A375 (cell line): Measurements from ENCODE around the gene CTAGE9. TPM values are rescaled to one million over a fixed set of nuclear protein-coding genes. Genes with fewer than 3 reads are reported as not detected.

Source experiments
- total RNA-seq: library from RNA; depleted of rRNA; stranded (reverse); fragments of >200 nt; shearing (Covaris generic); gene quantifications from 2 replicates; pipeline ENCODE4 v1.2.3, GENCODE V29; 2014; rRNA removed

The CTAGE9 gene, protein sequence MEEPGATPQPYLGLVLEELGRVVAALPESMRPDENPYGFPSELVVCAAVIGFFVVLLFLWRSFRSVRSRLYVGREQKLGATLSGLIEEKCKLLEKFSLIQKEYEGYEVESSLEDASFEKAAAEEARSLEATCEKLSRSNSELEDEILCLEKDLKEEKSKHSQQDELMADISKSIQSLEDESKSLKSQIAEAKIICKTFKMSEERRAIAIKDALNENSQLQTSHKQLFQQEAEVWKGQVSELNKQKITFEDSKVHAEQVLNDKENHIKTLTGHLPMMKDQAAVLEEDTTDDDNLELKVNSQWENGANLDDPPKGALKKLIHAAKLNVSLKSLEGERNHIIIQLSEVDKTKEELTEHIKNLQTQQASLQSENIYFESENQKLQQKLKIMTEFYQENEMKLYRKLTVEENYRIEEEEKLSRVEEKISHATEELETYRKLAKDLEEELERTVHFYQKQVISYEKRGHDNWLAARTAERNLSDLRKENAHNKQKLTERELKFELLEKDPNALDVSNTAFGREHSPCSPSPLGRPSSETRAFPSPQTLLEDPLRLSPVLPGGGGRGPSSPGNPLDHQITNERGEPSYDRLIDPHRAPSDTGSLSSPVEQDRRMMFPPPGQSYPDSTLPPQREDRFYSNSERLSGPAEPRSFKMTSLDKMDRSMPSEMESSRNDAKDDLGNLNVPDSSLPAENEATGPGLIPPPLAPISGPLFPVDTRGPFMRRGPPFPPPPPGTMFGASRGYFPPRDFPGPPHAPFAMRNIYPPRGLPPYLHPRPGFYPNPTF
- total RNA-seq = not detected in 2 replicates

DNA sequence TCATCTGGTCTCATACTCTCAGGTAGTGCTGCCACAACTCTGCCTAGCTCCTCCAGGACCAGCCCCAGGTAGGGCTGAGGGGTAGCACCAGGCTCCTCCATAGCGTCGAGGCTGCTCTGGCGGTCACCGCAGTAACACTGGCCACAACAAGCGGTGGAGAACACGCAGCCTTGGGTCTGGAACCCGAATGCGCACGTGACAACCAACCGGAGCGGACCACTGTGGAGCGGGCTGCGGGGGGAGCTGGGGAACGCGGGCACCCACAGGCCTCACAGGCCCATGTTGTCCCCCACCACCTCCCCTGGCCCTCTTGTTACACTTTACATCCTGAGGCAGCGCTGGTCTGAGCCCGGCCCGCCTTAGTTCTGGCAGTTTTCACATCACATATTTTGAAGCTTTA is at the start of gene CTAGE9:
Gene CTAGE9, minus strand, starts transcription at position 101 of the 400 bp plus-strand sequence. Its CDS starts 0 bp downstream, at position 101.

Other genes with a start within 250 kb of the CTAGE9 start
- gene ARG1, start 137.8 kb downstream of the CTAGE9 start, total RNA-seq = not detected in 2 replicates
- gene MED23, start 82.8 kb downstream of the CTAGE9 start, total RNA-seq = 10.6 and 11.5 TPM in 2 replicates
- gene ENPP3, start 73.7 kb downstream of the CTAGE9 start, total RNA-seq = 0.26 and 0.80 TPM in 2 replicates
- not detected in 2 replicates for gene OR2A4, start 9.6 kb downstream of the CTAGE9 start, total RNA-seq
- gene ENPP1, start 97.0 kb upstream of the CTAGE9 start, total RNA-seq = 1.4 and 1.8 TPM in 2 replicates
- 40.6 and 43.2 TPM in 2 replicates for gene CCN2, start 240.4 kb upstream of the CTAGE9 start, total RNA-seq